HCT116 (cell line): Measurements from ENCODE around the gene ERMP1. TPM values are rescaled to one million over a fixed set of nuclear protein-coding genes. Genes with fewer than 3 reads are reported as not detected.

Experiments
- ATAC-seq: fragments of 200-7000 bp; cut with Tn5 transposase; 2 replicates; pipeline ENCODE4 v1.9.1; 2020; ENCODE audit warnings: mild to moderate bottlenecking, moderate library complexity
- BruUV-seq: library from RNA; stranded (reverse); fragments of 400-500 nt; replicated peaks from 2 replicates; lab custom pipeline; 2021; lab: Mats Ljungman, UMichigan
- CTCF ChIA-PET: fragments of 300-600 bp; sonication (Branson Sonifier 250); formaldehyde crosslinking; loops from one replicate; lab custom pipeline; 2021; ENCODE audit warnings: antibody characterized with exemption; lab: Charles Lee
- POLR2A ChIA-PET: fragments of 300-600, 350-600 bp; sonication (Branson Sonifier 250); formaldehyde crosslinking; loops from one replicate; lab custom pipeline; 2021; ENCODE audit warnings: antibody characterized with exemption; lab: Charles Lee
- RAD21 ChIA-PET, 2 experiments: fragments of 300-600 bp; sonication (Branson Sonifier 250); formaldehyde crosslinking; loops; one replicate each; lab custom pipeline; 2023; ENCODE audit warnings: low total read pairs in 2 of 2; ENCODE audit not compliant: uncharacterized antibody in 2 of 2, unreplicated experiment in 2 of 2, low non-redundant PET in 1 of 2; lab: Charles Lee
- DNase-seq: peaks from one replicate; pipeline ENCODE4 v3.0.0-alpha.2; 2010; ENCODE audit warnings: low read depth, low spot score
- H2AFZ ChIP-seq: fragments of 200-600 bp; shearing (Covaris generic), sonication (generic); 2 replicates; pipeline ENCODE4 v1.6.1; 2017; ENCODE audit warnings: low read depth, mixed run types, mixed read lengths, antibody characterized with exemption, low read length; ENCODE audit not compliant: poor library complexity, severe bottlenecking
- H3K27ac ChIP-seq: 2 replicates; pipeline ENCODE4 v1.5.1; 2012; ENCODE audit warnings: low read depth, low read length
- H3K27me3 ChIP-seq: fragments of 200-600 bp; sonication (generic); 2 replicates; pipeline ENCODE4 v1.6.1; 2016; ENCODE audit warnings: mixed run types, low read length, mixed read lengths; ENCODE audit not compliant: insufficient read depth
- H3K36me3 ChIP-seq, 2 experiments: fragments of 200-500 bp in 1 of 2; fragments of 200-600 bp in 1 of 2; sonication (Bioruptor generic) in 1 of 2; sonication (generic) in 1 of 2; 2 replicates each; pipeline versions ENCODE4 v1.5.1 to v1.6.1; 2014 to 2016; ENCODE audit warnings: low read length in 2 of 2, inconsistent platforms in 1 of 2, mixed read lengths in 1 of 2, mixed run types in 1 of 2; ENCODE audit not compliant: insufficient read depth in 2 of 2, control insufficient read depth in 1 of 2
- H3K4me1 ChIP-seq, 2 experiments: fragments of 200-600 bp in 1 of 2; sonication (generic) in 1 of 2; 2 replicates each; pipeline versions ENCODE4 v1.5.1 to v1.6.1; 2012 to 2017; ENCODE audit warnings: low read length in 2 of 2, inconsistent platforms in 1 of 2, mild to moderate bottlenecking in 1 of 2, mixed read lengths in 1 of 2, mixed run types in 1 of 2, moderate library complexity in 1 of 2; ENCODE audit not compliant: insufficient read depth in 2 of 2, control insufficient read depth in 1 of 2
- H3K4me2 ChIP-seq: fragments of 200-600 bp; sonication (generic); 2 replicates; pipeline ENCODE4 v1.6.1; 2017; ENCODE audit warnings: mixed run types, low read length, mixed read lengths
- H3K4me3 ChIP-seq, 2 experiments: fragments of 200-600 bp in 1 of 2; sonication (generic) in 1 of 2; replicated peaks in 1 of 2; 2 replicates each; pipeline ENCODE4 v1.5.1; 2011 to 2016; ENCODE audit warnings: low read length in 2 of 2, control low read depth in 1 of 2, low read depth in 1 of 2, mild to moderate bottlenecking in 1 of 2, mixed read lengths in 1 of 2, mixed run types in 1 of 2
- H3K79me2 ChIP-seq: fragments of 200-600 bp; sonication (generic); 2 replicates; pipeline ENCODE4 v1.6.1; 2017; ENCODE audit warnings: mild to moderate bottlenecking, mixed run types, low read length, moderate library complexity, mixed read lengths; ENCODE audit not compliant: insufficient read depth
- H3K9ac ChIP-seq: fragments of 200-600 bp; sonication (generic); 2 replicates; pipeline ENCODE4 v1.6.1; 2016; ENCODE audit warnings: low read length, mixed read lengths
- H3K9me2 ChIP-seq: fragments of 200-600 bp; sonication (generic), shearing (Covaris generic); 2 replicates; pipeline ENCODE4 v1.6.1; 2017; ENCODE audit warnings: mixed run types, mild to moderate bottlenecking, moderate library complexity; ENCODE audit not compliant: insufficient read depth
- H3K9me3 ChIP-seq, 2 experiments: fragments of 200-500 bp in 1 of 2; fragments of 200-600 bp in 1 of 2; sonication (Bioruptor generic) in 1 of 2; sonication (generic) in 1 of 2; 2 replicates each; pipeline ENCODE4 v1.6.1; 2014 to 2017; ENCODE audit warnings: low read length in 2 of 2, mixed read lengths in 2 of 2, inconsistent platforms in 1 of 2, low read depth in 1 of 2, mild to moderate bottlenecking in 1 of 2, mixed run types in 1 of 2, moderate library complexity in 1 of 2; ENCODE audit not compliant: control insufficient read depth in 1 of 2, insufficient read depth in 1 of 2
- H4K20me1 ChIP-seq: fragments of 200-600 bp; sonication (generic), shearing (Covaris generic); 2 replicates; pipeline ENCODE4 v1.6.1; 2017; ENCODE audit warnings: mixed run types, mild to moderate bottlenecking, moderate library complexity; ENCODE audit not compliant: insufficient read depth
- CEBPB ChIP-seq: IDR thresholded peaks from 2 replicates; pipeline ENCODE4 v1.6.1; 2012; ENCODE audit warnings: low read depth
- FOSL1 ChIP-seq: IDR thresholded peaks from 2 replicates; pipeline ENCODE4 v1.6.1; 2012; ENCODE audit warnings: low read depth
- MAX ChIP-seq: IDR thresholded peaks from 2 replicates; pipeline ENCODE4 v1.6.1; 2012
- REST ChIP-seq: IDR thresholded peaks from 2 replicates; pipeline ENCODE4 v1.6.1; 2012; ENCODE audit warnings: low read depth
- SP1 ChIP-seq: IDR thresholded peaks from 2 replicates; pipeline ENCODE4 v1.6.1; 2012; ENCODE audit warnings: low read depth
- SRF ChIP-seq: IDR thresholded peaks from 2 replicates; pipeline ENCODE4 v1.6.1; 2012; ENCODE audit warnings: low read depth
- YY1 ChIP-seq: IDR thresholded peaks from 2 replicates; pipeline ENCODE4 v1.6.1; 2011; ENCODE audit warnings: low read length, low read depth, moderate library complexity, mild to moderate bottlenecking; ENCODE audit not compliant: insufficient replicate concordance; ENCODE audit errors: extremely low read depth
- ZFX ChIP-seq: fragments of 450-650 bp; IDR thresholded peaks from 2 replicates; pipeline ENCODE4 v1.6.1; 2017
- ZNF274 ChIP-seq: fragments of 200-500 bp; sonication (Bioruptor generic); IDR thresholded peaks from 2 replicates; pipeline ENCODE4 v1.6.1; 2014; ENCODE audit warnings: mild to moderate bottlenecking, low read depth, low read length, inconsistent platforms
- intact Hi-C: fragments of 100-400 bp; cut with micrococcal nuclease; formaldehyde crosslinking; loops from 2 replicates; pipeline ENCODE4 v1.10.0; 2022
- total RNA-seq: library from RNA; stranded (reverse); gene quantifications from one replicate; pipeline ENCODE4 v1.2.1, GENCODE V29; 2021; ENCODE audit not compliant: unreplicated experiment
- TF ChIP-seq, protein P1 (sequence below), 3 experiments: fragments of 200-600 bp in 1 of 3; sonication (generic) in 1 of 3; IDR thresholded peaks in 2 of 3; conservative IDR thresholded peaks in 1 of 3; 2 replicates each; pipeline ENCODE4 v1.5.1; 2012 to 2017; ENCODE audit warnings: low read depth in 2 of 3, low read length in 2 of 3, antibody characterized with exemption in 1 of 3, borderline replicate concordance in 1 of 3, control low read depth in 1 of 3, mild to moderate bottlenecking in 1 of 3, mixed read lengths in 1 of 3, mixed run types in 1 of 3, moderate library complexity in 1 of 3; ENCODE audit not compliant: insufficient read depth in 1 of 3

Gene ERMP1
- total RNA-seq, 1 experiment from 2014 or later = 29.9 TPM

DNA sequence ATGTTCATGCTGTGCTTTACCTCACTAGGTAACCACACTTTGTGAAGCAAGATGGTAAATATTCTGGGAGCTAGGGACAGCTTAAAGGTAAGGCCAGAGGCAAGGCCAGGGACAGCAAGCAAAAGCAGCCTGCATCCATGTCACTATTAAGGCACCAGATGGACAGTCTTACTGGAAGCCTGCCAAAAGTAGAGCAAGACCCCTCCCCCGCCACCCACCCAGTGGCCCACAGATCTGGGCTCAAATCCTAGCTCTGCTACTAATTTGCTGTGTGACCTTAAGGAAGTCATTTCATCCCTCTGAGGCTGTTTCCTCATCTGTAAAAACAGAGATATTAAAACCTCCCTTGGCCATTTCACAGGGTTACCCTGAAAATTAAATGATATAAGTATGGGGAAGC is 13.2 kb upstream of the ERMP1 start:
- BruUV-seq = no TSS peak
- no peaks in the 10 kb centered on the region for H3K27me3 ChIP-seq
- H4K20me1 ChIP-seq = no peaks in the 10 kb centered on the region
- intact Hi-C loops = no loop called here
- RAD21 ChIA-PET = no interaction called here
- H3K27ac ChIP-seq = no peak overlapping the region
- no peaks in the 10 kb centered on the region for H3K9me2 ChIP-seq
- TF ChIP-seq ZFX (no peak), ZNF274 (no peak), CEBPB (no peak), SRF (no peak), SP1 (no peak), YY1 (no peak), FOSL1 (no peak), REST (no peak), MAX (no peak)
- TF ChIP-seq, protein P1, sequence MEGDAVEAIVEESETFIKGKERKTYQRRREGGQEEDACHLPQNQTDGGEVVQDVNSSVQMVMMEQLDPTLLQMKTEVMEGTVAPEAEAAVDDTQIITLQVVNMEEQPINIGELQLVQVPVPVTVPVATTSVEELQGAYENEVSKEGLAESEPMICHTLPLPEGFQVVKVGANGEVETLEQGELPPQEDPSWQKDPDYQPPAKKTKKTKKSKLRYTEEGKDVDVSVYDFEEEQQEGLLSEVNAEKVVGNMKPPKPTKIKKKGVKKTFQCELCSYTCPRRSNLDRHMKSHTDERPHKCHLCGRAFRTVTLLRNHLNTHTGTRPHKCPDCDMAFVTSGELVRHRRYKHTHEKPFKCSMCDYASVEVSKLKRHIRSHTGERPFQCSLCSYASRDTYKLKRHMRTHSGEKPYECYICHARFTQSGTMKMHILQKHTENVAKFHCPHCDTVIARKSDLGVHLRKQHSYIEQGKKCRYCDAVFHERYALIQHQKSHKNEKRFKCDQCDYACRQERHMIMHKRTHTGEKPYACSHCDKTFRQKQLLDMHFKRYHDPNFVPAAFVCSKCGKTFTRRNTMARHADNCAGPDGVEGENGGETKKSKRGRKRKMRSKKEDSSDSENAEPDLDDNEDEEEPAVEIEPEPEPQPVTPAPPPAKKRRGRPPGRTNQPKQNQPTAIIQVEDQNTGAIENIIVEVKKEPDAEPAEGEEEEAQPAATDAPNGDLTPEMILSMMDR (IDR thresholded peaks at IDR 0.05 in 2 of 3, conservative IDR thresholded peaks at IDR 0.05 in 1 of 3; ENCODE audit: borderline replicate concordance in 1 of 3, insufficient read depth in 1 of 3, low read depth in 2 of 3, low read length in 2 of 3) = no peak
- TF ChIP-seq, all 23 proteins: peak for 0
- no peak overlapping the region for H3K4me2 ChIP-seq
- no peak overlapping the region for H3K4me3 ChIP-seq
- POLR2A ChIA-PET = interaction anchor here (1.0 kb wide), 1 partner anchor 34 kb away, joined by 3 read pairs; no protein-coding TSS in a partner anchor
- H3K79me2 ChIP-seq = no peaks in the 10 kb centered on the region
- H3K4me1 ChIP-seq = peaks cover 22 to 41% of the 10 kb centered on the region in 2 experiments
- CTCF ChIA-PET = no interaction called here
- H3K36me3 ChIP-seq = no peaks in the 10 kb centered on the region
- no peak overlapping the region for H2AFZ ChIP-seq
- DNase-seq = no peak
- ATAC-seq = no peak
- H3K9me3 ChIP-seq = no peaks in the 10 kb centered on the region
- no peak overlapping the region for H3K9ac ChIP-seq
